GM12878 (cell line): ENCODE results near the gene TMPRSS9. TPM values are rescaled to one million over a fixed set of nuclear protein-coding genes. Genes with fewer than 3 reads are reported as not detected.
A peak's percentile ranks its signal among the peaks of the same experiment; 100 is the strongest.

Experiments used
- ETV6 ChIP-seq, 2 experiments: fragments of 450-650 bp in 1 of 2; IDR thresholded peaks in 1 of 2; conservative IDR thresholded peaks in 1 of 2; 2 replicates each; pipeline ENCODE4 v1.6.1; 2014; ENCODE audit warnings: antibody characterized with exemption in 1 of 2, borderline replicate concordance in 1 of 2, low read depth in 1 of 2, mild to moderate bottlenecking in 1 of 2, moderate library complexity in 1 of 2
- GATAD2B ChIP-seq: fragments of 450-650 bp; conservative IDR thresholded peaks from 2 replicates; pipeline ENCODE4 v1.6.1; 2017; ENCODE audit warnings: low read depth, mild to moderate bottlenecking, moderate library complexity
- HSF1 ChIP-seq: fragments of 150-350 bp; IDR thresholded peaks from 2 replicates; pipeline ENCODE4 v1.6.1; 2014; ENCODE audit warnings: mild to moderate bottlenecking, low read depth, low read length
- IKZF2 ChIP-seq, 2 experiments: fragments of 450-650 bp; IDR thresholded peaks; 2 replicates each; pipeline ENCODE4 v1.6.1; 2017; ENCODE audit warnings: mild to moderate bottlenecking in 2 of 2, moderate library complexity in 2 of 2
- PML ChIP-seq: IDR thresholded peaks from 2 replicates; pipeline ENCODE4 v1.6.1; 2012; ENCODE audit warnings: low read length, inconsistent platforms
- POLR2AphosphoS5 ChIP-seq: IDR thresholded peaks from 2 replicates; pipeline ENCODE4 v1.6.1; 2011; ENCODE audit warnings: mild to moderate bottlenecking, low read length, inconsistent platforms
- SMC3 ChIP-seq: IDR thresholded peaks from 2 replicates; pipeline ENCODE4 v1.6.1; 2011; ENCODE audit warnings: low read length, improper control_type of control experiment, borderline replicate concordance
- WRNIP1 ChIP-seq: IDR thresholded peaks from 2 replicates; pipeline ENCODE4 v1.6.1; 2011; ENCODE audit warnings: low read depth, low read length, improper control_type of control experiment, borderline replicate concordance
- ZNF24 ChIP-seq: fragments of 450-650 bp; IDR thresholded peaks from 2 replicates; pipeline ENCODE4 v1.6.1; 2017; ENCODE audit warnings: antibody characterized with exemption, mild to moderate bottlenecking
- polyA plus RNA-seq, 11 experiments: library from polyadenylated mRNA; depleted of rRNA in 4 of 11; unstranded in 6 of 11; stranded (reverse) in 5 of 11; fragments of >200 nt; fragmentation: Nextera tagmentation in 4 of 11; fragmentation: Illumina TruSeq in 1 of 11; extraction: Ambion mirVana in 4 of 11; extraction: Trizol in 1 of 11; gene quantifications; 1 replicate in 1 of 11; 2 replicates in 10 of 11; pipeline versions ENCODE4 v1.2.1 to v1.2.3, GENCODE V29; 2011 to 2016; ENCODE audit warnings: inconsistent platforms in 2 of 11, missing spikeins in 2 of 11, low read depth in 1 of 11
- total RNA-seq, 4 experiments: library from RNA; depleted of rRNA in 3 of 4; stranded (reverse); fragments of >200 nt in 3 of 4; fragmentation: Illumina TruSeq in 1 of 4; extraction: Trizol in 1 of 4; gene quantifications; 2 replicates each; pipeline versions ENCODE4 v1.2.1 to v1.2.3, GENCODE V29; 2013 to 2021

Gene TMPRSS9
- total and polyA plus RNA-seq, 10 of the 15 experiments (the other 5 are each of a cell fraction or from before 2014, with no cell fraction given): 0.24 TPM; not detected in 9

GRCh38 chr19:2474232-2475017, 114.4 kb downstream of the TMPRSS9 start (continued):
- peak; percentile 98 for TF ChIP-seq SMC3
- peak in 1 of 2 experiments; percentile 30; a peak in 1 of 4 replicates for TF ChIP-seq ETV6 (conservative IDR thresholded peaks at IDR 0.05 in 1 of 2, IDR thresholded peaks at IDR 0.05 in 1 of 2; ENCODE audit: borderline replicate concordance in 1 of 2, low read depth in 1 of 2)
- TF ChIP-seq WRNIP1: no peak
- TF ChIP-seq GATAD2B: peak; percentile 98
- TF ChIP-seq IKZF2 (IDR thresholded peaks at IDR 0.05): peak in 1 of 2 experiments; percentile 54; a peak in 1 of 4 replicates
- no peak for TF ChIP-seq PML
- no peak for TF ChIP-seq HSF1
- no peak; the same call in 1 of the 2 replicates for TF ChIP-seq ZNF24
- no peak for TF ChIP-seq POLR2AphosphoS5
